Upper lobe of right lung (tissue), 1 donor: ENCODE results near the gene OTOP3. TPM values are rescaled to one million over a fixed set of nuclear protein-coding genes. Genes with fewer than 3 reads are reported as not detected.

Experiments
- ATAC-seq: fragments of 200-7000 bp; cut with Tn5 transposase; one replicate; pipeline ENCODE4 v1.9.1; 2020; ENCODE audit warnings: mild to moderate bottlenecking, moderate library complexity
- DNase-seq: peaks from one replicate; pipeline ENCODE4 v3.0.0-alpha.2; 2020
- H3K27ac ChIP-seq: fragments of 200-600 bp; one replicate; pipeline ENCODE4 v1.8.0; 2022
- H3K27me3 ChIP-seq: fragments of 200-600 bp; one replicate; pipeline ENCODE4 v1.8.0; 2022; ENCODE audit warnings: mild to moderate bottlenecking
- H3K36me3 ChIP-seq: fragments of 200-600 bp; one replicate; pipeline ENCODE4 v1.8.0; 2022
- H3K4me1 ChIP-seq: fragments of 200-600 bp; one replicate; pipeline ENCODE4 v1.8.0; 2022
- H3K4me3 ChIP-seq: fragments of 200-600 bp; one replicate; pipeline ENCODE4 v1.8.0; 2022; ENCODE audit warnings: mild to moderate bottlenecking
- H3K9me3 ChIP-seq: fragments of 200-600 bp; one replicate; pipeline ENCODE4 v1.8.0; 2022
- intact Hi-C: fragments of 100-400 bp; cut with DNase I; formaldehyde crosslinking; loops from one replicate; pipeline ENCODE4 v1.11.0; 2022
- long read RNA-seq: library from polyadenylated mRNA; unstranded; transcript quantifications from one replicate; pipeline ENCODE4 v2.0.0, GENCODE V29; 2021
- total RNA-seq: library from RNA; stranded (reverse); fragmentation: NEBNext Ultra II Directional; extraction: Animal tissue kit (Norgen Biotek cat#: 25700); gene quantifications from one replicate; pipeline ENCODE4 v1.2.1, GENCODE V29; 2021
- TF ChIP-seq, protein P1 (sequence below): fragments of 200-600 bp; IDR thresholded peaks from one replicate; pipeline ENCODE4 v1.8.0; 2022; ENCODE audit warnings: antibody characterized with exemption
- donor health status: DM: no; HTN: yes; CAD: no; lungs with severe emphysema.

Gene OTOP3, protein sequence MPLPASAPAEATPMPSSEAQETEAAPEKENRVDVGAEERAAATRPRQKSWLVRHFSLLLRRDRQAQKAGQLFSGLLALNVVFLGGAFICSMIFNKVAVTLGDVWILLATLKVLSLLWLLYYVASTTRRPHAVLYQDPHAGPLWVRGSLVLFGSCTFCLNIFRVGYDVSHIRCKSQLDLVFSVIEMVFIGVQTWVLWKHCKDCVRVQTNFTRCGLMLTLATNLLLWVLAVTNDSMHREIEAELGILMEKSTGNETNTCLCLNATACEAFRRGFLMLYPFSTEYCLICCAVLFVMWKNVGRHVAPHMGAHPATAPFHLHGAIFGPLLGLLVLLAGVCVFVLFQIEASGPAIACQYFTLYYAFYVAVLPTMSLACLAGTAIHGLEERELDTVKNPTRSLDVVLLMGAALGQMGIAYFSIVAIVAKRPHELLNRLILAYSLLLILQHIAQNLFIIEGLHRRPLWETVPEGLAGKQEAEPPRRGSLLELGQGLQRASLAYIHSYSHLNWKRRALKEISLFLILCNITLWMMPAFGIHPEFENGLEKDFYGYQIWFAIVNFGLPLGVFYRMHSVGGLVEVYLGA
- not detected for total RNA-seq
- long read RNA-seq = 0 reads

DNA sequence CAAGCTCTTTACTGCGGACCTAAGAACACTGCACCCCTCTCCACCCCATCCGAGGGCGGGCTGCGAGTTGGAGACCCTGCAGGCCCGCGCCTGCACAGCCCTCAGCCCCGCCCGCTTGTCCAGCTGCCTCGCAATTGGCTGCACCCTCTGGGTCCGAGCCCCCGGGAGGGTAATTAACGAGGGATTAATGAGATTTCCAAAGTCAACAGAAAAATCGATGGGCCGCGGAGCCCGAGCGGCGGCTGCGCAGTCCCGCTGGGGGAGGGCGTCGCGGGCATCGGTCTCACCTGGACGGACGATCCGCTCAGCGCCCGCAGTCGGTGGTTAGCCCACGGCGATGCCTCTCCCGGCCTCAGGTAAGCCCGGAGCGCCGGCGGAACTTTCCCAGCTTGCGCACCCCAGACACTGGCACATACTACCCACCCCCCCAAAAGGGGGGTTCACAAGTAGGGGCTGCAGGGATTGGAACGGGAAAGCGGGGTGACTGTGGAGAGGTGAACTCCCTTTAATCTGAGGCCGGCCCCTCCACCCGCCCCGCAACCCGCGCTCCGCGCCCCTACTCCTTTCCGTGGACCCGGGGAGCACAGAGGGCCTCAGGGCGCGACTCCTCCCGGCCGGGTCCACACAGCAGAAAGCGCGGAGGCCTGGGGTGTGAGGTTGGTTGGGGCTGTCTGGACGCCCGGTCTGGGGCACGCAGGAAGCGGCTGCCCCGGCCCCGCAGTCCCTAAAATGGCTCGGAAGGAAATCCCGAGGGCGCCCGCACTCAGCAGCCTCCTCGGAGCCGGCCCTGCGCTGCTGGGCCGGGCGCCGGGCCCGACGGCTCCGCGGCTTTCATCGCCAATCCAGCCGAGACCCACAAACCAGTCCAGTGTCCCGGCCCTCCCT, at the start of gene OTOP3:
TSS of gene OTOP3 (plus strand) at position 314 of the 885 bp plus-strand sequence. CDS start at position 338, 24 bp downstream.
- DNase-seq (no peak), ATAC-seq (no peak)
- Histone ChIP-seq H3K4me3 (no peak within 1 kb of the TSS), H3K4me1 (no peaks in the 10 kb centered on the region), H3K27me3 (peaks cover 63% of the 10 kb centered on the region), H3K9me3 (no peaks in the 10 kb centered on the region), H3K36me3 (no peaks in the 10 kb centered on the region), H3K27ac (no peak within 1 kb of the TSS)
- TF ChIP-seq, protein P1, sequence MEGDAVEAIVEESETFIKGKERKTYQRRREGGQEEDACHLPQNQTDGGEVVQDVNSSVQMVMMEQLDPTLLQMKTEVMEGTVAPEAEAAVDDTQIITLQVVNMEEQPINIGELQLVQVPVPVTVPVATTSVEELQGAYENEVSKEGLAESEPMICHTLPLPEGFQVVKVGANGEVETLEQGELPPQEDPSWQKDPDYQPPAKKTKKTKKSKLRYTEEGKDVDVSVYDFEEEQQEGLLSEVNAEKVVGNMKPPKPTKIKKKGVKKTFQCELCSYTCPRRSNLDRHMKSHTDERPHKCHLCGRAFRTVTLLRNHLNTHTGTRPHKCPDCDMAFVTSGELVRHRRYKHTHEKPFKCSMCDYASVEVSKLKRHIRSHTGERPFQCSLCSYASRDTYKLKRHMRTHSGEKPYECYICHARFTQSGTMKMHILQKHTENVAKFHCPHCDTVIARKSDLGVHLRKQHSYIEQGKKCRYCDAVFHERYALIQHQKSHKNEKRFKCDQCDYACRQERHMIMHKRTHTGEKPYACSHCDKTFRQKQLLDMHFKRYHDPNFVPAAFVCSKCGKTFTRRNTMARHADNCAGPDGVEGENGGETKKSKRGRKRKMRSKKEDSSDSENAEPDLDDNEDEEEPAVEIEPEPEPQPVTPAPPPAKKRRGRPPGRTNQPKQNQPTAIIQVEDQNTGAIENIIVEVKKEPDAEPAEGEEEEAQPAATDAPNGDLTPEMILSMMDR = no peak
- intact Hi-C loops = no loop called here

DNA sequence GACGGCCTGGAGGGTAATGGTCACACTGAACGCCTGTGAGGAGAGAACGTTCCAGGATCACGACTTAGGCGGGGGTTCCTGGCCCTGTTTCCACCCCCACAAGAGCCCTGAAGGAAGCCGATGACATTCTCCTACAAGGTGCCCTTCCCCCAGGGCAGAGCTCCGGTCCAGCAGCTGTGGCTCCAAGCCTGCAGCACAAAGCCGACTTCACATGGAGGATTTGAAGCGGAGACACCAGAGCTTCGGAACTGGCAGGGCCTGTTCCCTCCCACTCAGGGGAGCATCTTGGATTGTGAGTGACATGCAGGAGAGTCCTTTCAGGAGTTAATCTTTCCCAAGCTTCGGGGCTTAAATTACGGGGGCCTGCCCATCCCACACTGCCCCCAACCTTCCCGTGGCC, 47.2 kb upstream of the OTOP3 start:
- no peaks in the 10 kb centered on the region for H3K4me1 ChIP-seq
- peaks cover 45% of the 10 kb centered on the region for H3K27me3 ChIP-seq
- TF ChIP-seq, protein P1 = no peak
- DNase-seq (no peak), ATAC-seq (no peak)
- H3K27ac ChIP-seq = no peak overlapping the region
- no peak overlapping the region for H3K4me3 ChIP-seq
- no peaks in the 10 kb centered on the region for H3K9me3 ChIP-seq
- intact Hi-C loops = no loop called here
- no peaks in the 10 kb centered on the region for H3K36me3 ChIP-seq

DNA sequence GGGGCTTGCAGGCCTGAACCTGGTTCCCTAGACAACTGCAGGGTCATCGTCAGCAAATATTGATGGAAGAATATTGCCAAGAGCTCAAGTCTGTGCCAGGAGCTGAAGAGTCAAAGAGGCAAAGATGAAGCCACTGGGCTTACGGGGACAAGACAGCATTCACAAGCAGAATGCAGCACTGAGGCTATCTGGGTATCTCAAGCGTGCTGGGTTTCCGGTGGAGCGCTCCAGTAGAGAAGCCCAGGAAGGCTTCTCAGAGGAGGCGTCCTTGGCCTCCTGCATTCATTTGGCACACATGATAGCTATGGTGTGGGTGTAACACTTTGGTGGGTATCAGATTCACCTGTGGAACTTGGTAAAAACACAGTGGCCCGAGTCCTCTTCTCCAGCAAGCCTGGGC, 45.1 kb upstream of the OTOP3 start:
- no peaks in the 10 kb centered on the region for H3K9me3 ChIP-seq
- H3K36me3 ChIP-seq = no peaks in the 10 kb centered on the region
- peaks cover 64% of the 10 kb centered on the region for H3K27me3 ChIP-seq
- H3K27ac ChIP-seq = no peak overlapping the region
- intact Hi-C loops = no loop called here
- TF ChIP-seq, protein P1 = no peak
- DNase-seq (no peak), ATAC-seq (no peak)
- H3K4me3 ChIP-seq = no peak overlapping the region
- H3K4me1 ChIP-seq = no peaks in the 10 kb centered on the region

DNA sequence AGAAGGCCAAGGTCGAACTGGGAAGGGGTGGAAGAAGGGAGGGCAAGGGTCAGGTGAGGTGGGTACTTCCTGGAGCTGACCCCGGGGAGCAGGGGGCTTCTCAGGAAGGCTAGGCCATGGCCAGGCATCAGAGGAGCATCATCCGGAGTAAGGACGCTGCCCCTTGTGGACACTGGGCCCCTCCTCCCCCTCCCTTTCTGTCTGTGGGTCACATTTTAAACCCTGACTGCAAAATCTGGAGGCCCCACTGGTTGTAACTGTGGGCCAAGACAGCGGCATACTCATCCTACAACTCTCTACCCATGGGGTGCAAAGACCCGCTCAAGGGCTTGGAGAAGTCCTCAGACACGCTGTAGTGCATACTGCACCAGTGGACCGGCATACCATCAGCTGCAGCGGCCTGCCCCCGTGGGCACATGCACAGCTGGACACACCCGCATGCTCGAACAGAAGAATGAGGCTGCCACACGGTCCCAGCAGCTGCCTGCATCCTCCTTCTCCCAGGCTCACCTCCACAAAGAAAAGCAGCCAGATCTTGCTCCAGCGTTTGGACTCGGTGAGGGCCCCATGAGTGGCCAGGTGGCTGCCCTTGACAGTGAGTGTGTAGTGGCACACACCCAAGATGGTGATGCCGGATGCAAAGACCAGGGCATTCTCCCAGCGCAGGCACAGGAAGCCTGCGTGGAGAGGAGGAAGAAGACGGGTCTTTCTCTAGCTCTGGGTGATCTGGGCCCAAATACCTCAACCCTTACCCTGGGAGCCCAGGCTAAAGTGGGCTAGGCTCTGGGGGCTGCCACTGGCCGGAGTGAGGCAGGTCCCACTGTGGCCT, 43.5 kb upstream of the OTOP3 start:
- H3K9me3 ChIP-seq = no peaks in the 10 kb centered on the region
- ATAC-seq (peak; percentile 59), DNase-seq (no peak)
- intact Hi-C loops = no loop called here
- no peaks in the 10 kb centered on the region for H3K36me3 ChIP-seq
- H3K27me3 ChIP-seq = peaks cover 69% of the 10 kb centered on the region
- TF ChIP-seq, protein P1 = no peak
- no peaks in the 10 kb centered on the region for H3K4me1 ChIP-seq
- H3K4me3 ChIP-seq = no peak overlapping the region
- no peak overlapping the region for H3K27ac ChIP-seq
